ENCODE measurements around the gene CBX8. TPM values are rescaled to one million over a fixed set of nuclear protein-coding genes. Genes with fewer than 3 reads are reported as not detected.

Gene CBX8
- total and polyA plus RNA-seq, 2 of the 8 experiments (the other 6 are each of a cell fraction or from before 2014, with no cell fraction given) = 0.09 to 2.1 TPM

DNA sequence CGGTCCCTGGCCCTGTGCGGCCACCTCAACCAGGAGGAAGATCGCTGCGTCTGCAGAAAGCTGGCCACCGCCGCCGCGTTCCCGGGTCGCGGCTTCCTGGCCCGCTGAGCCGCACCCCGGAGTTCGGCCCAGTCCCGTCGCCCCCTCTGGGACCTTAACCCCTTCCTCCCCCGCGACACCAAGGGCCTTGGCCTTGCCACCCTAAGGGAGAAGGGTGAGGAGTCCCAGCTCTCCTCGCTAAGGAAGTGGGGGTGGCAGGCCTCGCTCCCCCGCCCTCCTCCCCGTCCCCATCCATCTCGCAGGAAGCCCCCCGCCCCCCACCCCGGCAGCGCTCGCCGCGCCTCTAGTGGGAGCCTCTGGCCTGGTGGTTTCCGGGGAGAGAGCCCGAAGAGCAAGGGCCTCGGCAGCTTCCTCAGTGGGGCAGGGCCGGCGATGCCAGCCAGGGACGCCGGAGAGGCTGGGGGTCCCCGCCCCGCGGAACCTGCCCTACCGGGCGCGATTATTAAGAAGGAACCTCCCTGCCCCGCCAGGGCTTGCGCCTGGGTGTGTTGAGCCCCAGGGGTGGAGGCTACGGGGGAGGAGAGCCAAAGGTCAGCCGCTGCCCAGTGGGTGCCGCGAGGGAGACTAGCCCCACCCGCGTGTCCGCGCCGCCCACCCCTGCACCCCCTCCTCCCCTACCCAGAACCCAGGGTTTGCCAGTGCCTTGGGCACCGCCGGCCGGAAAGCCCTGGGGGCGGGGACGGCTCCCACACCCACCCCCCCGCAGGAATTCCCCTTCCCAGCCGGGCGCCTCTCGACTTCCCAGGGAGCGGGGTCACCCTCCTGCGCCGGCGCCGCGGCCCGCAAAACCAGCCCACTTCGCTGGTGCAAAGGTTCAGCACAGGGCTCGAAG, 35.6 kb upstream of the CBX8 start (continued):
- TF ChIP-seq, protein P1, sequence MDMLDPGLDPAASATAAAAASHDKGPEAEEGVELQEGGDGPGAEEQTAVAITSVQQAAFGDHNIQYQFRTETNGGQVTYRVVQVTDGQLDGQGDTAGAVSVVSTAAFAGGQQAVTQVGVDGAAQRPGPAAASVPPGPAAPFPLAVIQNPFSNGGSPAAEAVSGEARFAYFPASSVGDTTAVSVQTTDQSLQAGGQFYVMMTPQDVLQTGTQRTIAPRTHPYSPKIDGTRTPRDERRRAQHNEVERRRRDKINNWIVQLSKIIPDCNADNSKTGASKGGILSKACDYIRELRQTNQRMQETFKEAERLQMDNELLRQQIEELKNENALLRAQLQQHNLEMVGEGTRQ (IDR thresholded peaks at IDR 0.05; ENCODE audit: low read length) = no peak
- TF ChIP-seq CBX8 (IDR thresholded peaks at IDR 0.05; ENCODE audit: borderline replicate concordance, low read depth, low read length) (0 out of 2 replicates have a peak, but pooled peaks have one; percentile 6), CHD1 (IDR thresholded peaks at IDR 0.05; ENCODE audit: low read depth, low read length) (no peak), TAF1 (IDR thresholded peaks at IDR 0.05; ENCODE audit: low read depth, low read length) (no peak), RAD21 (IDR thresholded peaks at IDR 0.05 in 1 of 2, conservative IDR thresholded peaks at IDR 0.05 in 1 of 2; ENCODE audit: low read depth in 2 of 2, low read length in 2 of 2) (no peak), TEAD4 (IDR thresholded peaks at IDR 0.05; ENCODE audit: low read depth, low read length) (peak; percentile 88), RNF2 (IDR thresholded peaks at IDR 0.05; ENCODE audit: borderline replicate concordance, low read depth, low read length, missing control alignments, poor library complexity, severe bottlenecking) (peak; percentile 21), NANOG (IDR thresholded peaks at IDR 0.05; ENCODE audit: insufficient read depth, low read depth, low read length, poor library complexity, severe bottlenecking) (no peak), YY1 (IDR thresholded peaks at IDR 0.05; ENCODE audit: low read depth, low read length) (no peak), JUN (IDR thresholded peaks at IDR 0.05; ENCODE audit: low read depth, low read length) (no peak)
- TF ChIP-seq, protein P2, sequence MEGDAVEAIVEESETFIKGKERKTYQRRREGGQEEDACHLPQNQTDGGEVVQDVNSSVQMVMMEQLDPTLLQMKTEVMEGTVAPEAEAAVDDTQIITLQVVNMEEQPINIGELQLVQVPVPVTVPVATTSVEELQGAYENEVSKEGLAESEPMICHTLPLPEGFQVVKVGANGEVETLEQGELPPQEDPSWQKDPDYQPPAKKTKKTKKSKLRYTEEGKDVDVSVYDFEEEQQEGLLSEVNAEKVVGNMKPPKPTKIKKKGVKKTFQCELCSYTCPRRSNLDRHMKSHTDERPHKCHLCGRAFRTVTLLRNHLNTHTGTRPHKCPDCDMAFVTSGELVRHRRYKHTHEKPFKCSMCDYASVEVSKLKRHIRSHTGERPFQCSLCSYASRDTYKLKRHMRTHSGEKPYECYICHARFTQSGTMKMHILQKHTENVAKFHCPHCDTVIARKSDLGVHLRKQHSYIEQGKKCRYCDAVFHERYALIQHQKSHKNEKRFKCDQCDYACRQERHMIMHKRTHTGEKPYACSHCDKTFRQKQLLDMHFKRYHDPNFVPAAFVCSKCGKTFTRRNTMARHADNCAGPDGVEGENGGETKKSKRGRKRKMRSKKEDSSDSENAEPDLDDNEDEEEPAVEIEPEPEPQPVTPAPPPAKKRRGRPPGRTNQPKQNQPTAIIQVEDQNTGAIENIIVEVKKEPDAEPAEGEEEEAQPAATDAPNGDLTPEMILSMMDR (IDR thresholded peaks at IDR 0.05; ENCODE audit: control extremely low read depth in 1 of 3, insufficient read depth in 1 of 3, low read depth in 1 of 3, low read length in 3 of 3) = no peak

All from H1 (cell line).